Epithelial cell of prostate (primary cell): ENCODE measurements around the gene CHKA.

ENCODE experiments used
- DNase-seq: peaks from one replicate; pipeline ENCODE4 v3.0.0-alpha.2; 2011; ENCODE audit warnings: low read depth, low spot score
- H3K27ac ChIP-seq: fragments of 450-650 bp; 2 replicates; pipeline ENCODE4 v1.5.1; 2017; ENCODE audit warnings: mild to moderate bottlenecking

Gene CHKA

GRCh38 chr11:68007498-68008380 lies 113.4 kb downstream of the CHKA start:
- DNase-seq, result no peak

DNA sequence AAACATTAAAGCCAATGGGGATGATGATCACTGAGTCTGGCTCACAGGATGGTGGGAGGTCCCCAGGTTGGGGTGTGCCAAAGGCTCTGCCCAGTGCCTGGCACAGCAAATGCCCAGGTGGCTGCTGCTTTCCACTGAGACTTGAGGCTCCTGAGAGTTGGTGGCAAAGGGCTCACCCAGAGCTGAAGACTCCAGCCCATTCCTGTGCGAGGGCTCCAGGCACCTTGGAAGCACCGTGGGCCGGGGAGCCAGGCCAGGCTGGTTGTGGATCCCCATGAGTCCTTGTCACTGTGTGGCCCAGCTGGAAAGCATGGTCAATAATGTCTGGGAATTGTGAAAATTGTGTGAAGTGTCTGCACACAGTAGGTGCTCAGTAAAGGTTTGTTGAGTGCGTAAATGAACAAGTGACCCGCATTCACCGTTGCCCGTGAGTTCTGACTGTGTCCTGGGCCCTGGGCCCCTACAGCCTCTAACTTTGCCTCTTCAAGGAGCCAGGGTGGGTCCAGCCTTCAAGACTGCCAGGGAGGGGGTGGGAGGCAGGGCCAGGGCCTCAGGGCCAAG lies 114.5 kb downstream of the CHKA start:
- H3K27ac ChIP-seq, result no peak overlapping the region
- DNase-seq, result no peak

More at GRCh38 chr11:68007498-68008380, 113.4 kb downstream of the CHKA start:
- no peak overlapping the region for H3K27ac ChIP-seq

DNA sequence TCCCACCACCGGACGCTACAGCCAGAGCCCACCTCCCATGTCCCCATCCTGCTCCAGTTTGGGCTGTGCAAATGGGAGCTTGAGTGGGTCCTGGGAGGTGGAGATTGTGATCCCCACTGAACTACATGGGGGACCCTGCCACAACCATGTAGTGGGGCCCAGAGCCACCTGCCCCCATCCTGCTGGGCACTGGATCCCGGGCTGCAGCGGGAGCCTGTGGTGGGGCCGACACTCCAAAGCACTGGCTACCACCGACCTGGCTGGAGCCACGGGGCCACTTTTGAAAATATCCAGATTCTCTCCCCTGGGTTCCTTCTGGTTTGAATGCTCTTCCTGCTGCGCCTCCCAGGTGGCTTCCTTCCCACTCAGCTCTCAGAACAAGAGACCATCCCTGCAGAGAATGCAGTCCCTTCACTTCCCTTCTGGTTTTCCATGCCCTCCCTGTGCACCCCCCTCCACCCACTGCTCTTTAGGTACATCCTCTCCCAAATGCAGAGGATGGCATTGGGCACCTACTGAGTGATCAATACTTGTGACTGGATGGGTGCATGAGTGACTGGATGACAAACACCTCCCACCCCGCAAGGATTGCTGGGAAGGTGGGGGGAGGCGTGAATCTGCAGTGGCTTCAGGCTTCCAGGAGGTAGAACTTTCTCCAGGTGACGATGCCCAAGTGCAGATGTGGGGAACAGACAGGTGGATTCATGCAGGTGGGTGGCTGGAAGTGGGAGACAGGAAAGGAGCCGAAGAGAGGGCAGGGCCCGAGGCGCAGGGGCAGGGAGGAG lies 116.4 kb downstream of the CHKA start:
- no peak overlapping the region for H3K27ac ChIP-seq
- no peak for DNase-seq

DNA sequence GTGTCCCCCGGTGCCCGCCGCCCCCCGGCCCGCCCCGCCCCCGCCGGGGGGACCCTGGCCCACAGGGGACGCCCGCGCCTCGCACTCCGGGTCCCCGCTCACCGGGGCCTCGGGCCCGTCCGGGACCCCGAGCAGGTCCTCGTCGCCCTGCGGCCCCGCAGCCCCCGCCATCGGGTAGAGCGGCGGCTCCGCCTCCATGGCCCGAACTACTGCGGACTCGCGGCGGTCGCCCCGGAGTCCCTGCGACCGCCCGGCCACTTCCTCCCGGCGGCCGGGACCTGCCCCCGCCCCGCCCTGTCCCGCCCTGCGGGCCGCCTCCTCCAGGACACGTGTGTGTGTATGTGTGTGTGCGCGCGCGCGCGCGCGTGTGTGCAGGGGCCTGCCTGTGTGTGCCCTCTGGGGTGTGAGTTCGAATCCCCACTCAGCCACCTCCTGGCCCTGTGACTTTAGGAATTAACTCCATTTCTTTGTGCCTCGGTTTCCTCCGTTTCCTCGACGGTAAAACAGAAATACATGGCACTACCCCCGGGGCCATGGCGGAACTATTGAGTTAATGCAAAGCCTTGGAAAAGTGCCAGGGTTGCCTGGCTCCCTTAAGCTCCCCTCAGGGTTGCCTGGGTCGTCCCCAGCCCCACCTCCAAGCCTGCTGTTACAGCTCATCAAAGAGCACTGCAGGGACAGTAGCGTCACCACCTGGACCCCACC lies 117.2 kb downstream of the CHKA start, which contains the start of gene UNC93B1:
TSS of gene UNC93B1 (minus strand) at position 252 of the 705 bp plus-strand sequence. CDS start at position 198, 54 bp downstream.
- DNase-seq, result no peak

GRCh38 chr11:68002938-68003845 lies 118.0 kb downstream of the CHKA start:
- no peak for DNase-seq
- H3K27ac ChIP-seq, result no peak overlapping the region

More for the DNA sequence above, 117.2 kb downstream of the CHKA start, which contains the start of gene UNC93B1:
- H3K27ac ChIP-seq, result no peak within 1 kb of the TSS
